Spinal cord (tissue), 4 donors: Measurements from ENCODE around the gene PCDHGB4. TPM values are rescaled to one million over a fixed set of nuclear protein-coding genes. Genes with fewer than 3 reads are reported as not detected.

Experiments used
- polyA plus RNA-seq, 2 donors: library from polyadenylated mRNA; unstranded; fragments of 120-200 nt; gene quantifications; one replicate each; pipeline ENCODE4 v1.2.1, GENCODE V29; 2013; ENCODE audit not compliant: insufficient read length in 2 of 2
- total RNA-seq, 2 donors: library from RNA; depleted of rRNA in 1 of 2; stranded (reverse); fragments of 120-200 nt in 1 of 2; fragments of >200 nt in 1 of 2; gene quantifications; one replicate each; pipeline versions ENCODE4 v1.2.3 to v1.2.4, GENCODE V29; 2013 to 2014

Gene PCDHGB4
- total and polyA plus RNA-seq, 4 donors, result 10.3 to 16.0 (median 13.7) TPM

Other genes starting within 250 kb of the PCDHGB4 start
Only the 30 nearest of the 37 such genes appear.
- gene PCDHB9, start 200.5 kb upstream of the PCDHGB4 start, total RNA-seq, result 1 to 10 TPM; 2.9 to 3.5 TPM
- 1 to 10 TPM; 7.0 to 8.5 TPM for gene PCDHB9, start 200.5 kb upstream of the PCDHGB4 start, polyA plus RNA-seq
- gene PCDHB10, start 195.3 kb upstream of the PCDHGB4 start, total RNA-seq, result 1 to 10 TPM; 5.9 to 9.3 TPM
- gene PCDHB10, start 195.3 kb upstream of the PCDHGB4 start, polyA plus RNA-seq, result 10 to 100 TPM; 11.6 to 15.8 TPM
- gene PCDHB11, start 188.1 kb upstream of the PCDHGB4 start, total RNA-seq, result 1 to 10 TPM; 7.6 to 9.7 TPM
- 1 to 10 TPM; 3.8 to 3.9 TPM for gene PCDHB11, start 188.1 kb upstream of the PCDHGB4 start, polyA plus RNA-seq
- gene PCDHB12, start 179.0 kb upstream of the PCDHGB4 start, total RNA-seq, result 10 to 100 TPM in 1 of 2 donors, 1 to 10 TPM in 1; 5.3 to 10.7 TPM
- 1 to 10 TPM; 3.3 to 4.9 TPM for gene PCDHB12, start 179.0 kb upstream of the PCDHGB4 start, polyA plus RNA-seq
- gene PCDHB13, start 173.8 kb upstream of the PCDHGB4 start, total RNA-seq, result 1 to 10 TPM; 4.5 to 8.7 TPM
- 1 to 10 TPM; 3.8 to 5.0 TPM for gene PCDHB13, start 173.8 kb upstream of the PCDHGB4 start, polyA plus RNA-seq
- 10 to 100 TPM; 10.4 to 11.9 TPM for gene PCDHB14, start 164.4 kb upstream of the PCDHGB4 start, total RNA-seq
- gene PCDHB14, start 164.4 kb upstream of the PCDHGB4 start, polyA plus RNA-seq, result 10 to 100 TPM; 15.4 to 17.4 TPM
- 10 to 100 TPM; 10.4 to 15.2 TPM for gene PCDHB15, start 142.3 kb upstream of the PCDHGB4 start, total RNA-seq
- gene PCDHB15, start 142.3 kb upstream of the PCDHGB4 start, polyA plus RNA-seq, result 10 to 100 TPM; 12.3 to 21.1 TPM
- under 1 TPM in 1 of 2 donors, not detected in 1; 0.39 TPM for gene SLC25A2, start 83.6 kb upstream of the PCDHGB4 start, total RNA-seq
- under 1 TPM in 1 of 2 donors, not detected in 1; 0.15 TPM for gene SLC25A2, start 83.6 kb upstream of the PCDHGB4 start, polyA plus RNA-seq
- gene TAF7, start 66.9 kb upstream of the PCDHGB4 start, total RNA-seq, result 100 to 1,000 TPM in 1 of 2 donors, 10 to 100 TPM in 1; 98.2 to 111 TPM
- 100 to 1,000 TPM in 1 of 2 donors, 10 to 100 TPM in 1; 90.1 to 101 TPM for gene TAF7, start 66.9 kb upstream of the PCDHGB4 start, polyA plus RNA-seq
- 1 to 10 TPM; 1.4 to 3.0 TPM for gene PCDHGA1, start 57.2 kb upstream of the PCDHGB4 start, total RNA-seq
- gene PCDHGA1, start 57.2 kb upstream of the PCDHGB4 start, polyA plus RNA-seq, result 1 to 10 TPM; 2.5 to 3.8 TPM
- 10 to 100 TPM in 1 of 2 donors, 1 to 10 TPM in 1; 8.9 to 10.4 TPM for gene PCDHGA2, start 48.9 kb upstream of the PCDHGB4 start, total RNA-seq
- 10 to 100 TPM; 14.0 to 17.7 TPM for gene PCDHGA2, start 48.9 kb upstream of the PCDHGB4 start, polyA plus RNA-seq
- 10 to 100 TPM in 1 of 2 donors, 1 to 10 TPM in 1; 9.2 to 10.5 TPM for gene PCDHGA3, start 43.9 kb upstream of the PCDHGB4 start, total RNA-seq
- gene PCDHGA3, start 43.9 kb upstream of the PCDHGB4 start, polyA plus RNA-seq, result 10 to 100 TPM; 12.3 to 19.2 TPM
- 1 to 10 TPM; 6.4 to 8.6 TPM for gene PCDHGB1, start 37.6 kb upstream of the PCDHGB4 start, total RNA-seq
- 1 to 10 TPM; 9.8 to 9.9 TPM for gene PCDHGB1, start 37.6 kb upstream of the PCDHGB4 start, polyA plus RNA-seq
- 1 to 10 TPM; 7.5 to 8.2 TPM for gene PCDHGA4, start 32.7 kb upstream of the PCDHGB4 start, total RNA-seq
- gene PCDHGA4, start 32.7 kb upstream of the PCDHGB4 start, polyA plus RNA-seq, result 1 to 10 TPM; 9.5 to 9.9 TPM
- 1 to 10 TPM; 6.3 to 6.7 TPM for gene PCDHGB2, start 27.7 kb upstream of the PCDHGB4 start, total RNA-seq
- 10 to 100 TPM in 1 of 2 donors, 1 to 10 TPM in 1; 9.0 to 14.0 TPM for gene PCDHGB2, start 27.7 kb upstream of the PCDHGB4 start, polyA plus RNA-seq
- gene PCDHGA5, start 23.5 kb upstream of the PCDHGB4 start, total RNA-seq, result 1 to 10 TPM; 7.9 to 8.8 TPM
- gene PCDHGA5, start 23.5 kb upstream of the PCDHGB4 start, polyA plus RNA-seq, result 10 to 100 TPM; 14.0 to 15.5 TPM
- gene PCDHGB3, start 17.5 kb upstream of the PCDHGB4 start, total RNA-seq, result 1 to 10 TPM; 6.0 to 8.3 TPM
- gene PCDHGB3, start 17.5 kb upstream of the PCDHGB4 start, polyA plus RNA-seq, result 1 to 10 TPM; 7.1 to 8.4 TPM
- 10 to 100 TPM in 1 of 2 donors, 1 to 10 TPM in 1; 8.5 to 12.3 TPM for gene PCDHGA6, start 13.8 kb upstream of the PCDHGB4 start, total RNA-seq
- gene PCDHGA6, start 13.8 kb upstream of the PCDHGB4 start, polyA plus RNA-seq, result 10 to 100 TPM; 18.4 to 19.2 TPM
- 1 to 10 TPM; 6.1 to 6.6 TPM for gene PCDHGA7, start 5.0 kb upstream of the PCDHGB4 start, total RNA-seq
- 1 to 10 TPM; 5.2 to 6.7 TPM for gene PCDHGA7, start 5.0 kb upstream of the PCDHGB4 start, polyA plus RNA-seq
- gene PCDHGA8, start 4.9 kb downstream of the PCDHGB4 start, total RNA-seq, result 1 to 10 TPM; 4.6 to 5.6 TPM
- gene PCDHGA8, start 4.9 kb downstream of the PCDHGB4 start, polyA plus RNA-seq, result 1 to 10 TPM; 1.9 to 2.1 TPM
- gene PCDHGB5, start 10.2 kb downstream of the PCDHGB4 start, total RNA-seq, result 10 to 100 TPM; 17.5 to 21.5 TPM
- 10 to 100 TPM; 22.7 to 33.5 TPM for gene PCDHGB5, start 10.2 kb downstream of the PCDHGB4 start, polyA plus RNA-seq
- gene PCDHGA9, start 15.1 kb downstream of the PCDHGB4 start, total RNA-seq, result 10 to 100 TPM; 10.9 TPM
- gene PCDHGA9, start 15.1 kb downstream of the PCDHGB4 start, polyA plus RNA-seq, result 10 to 100 TPM; 19.2 to 21.4 TPM
- gene PCDHGB6, start 20.3 kb downstream of the PCDHGB4 start, total RNA-seq, result 10 to 100 TPM in 1 of 2 donors, 1 to 10 TPM in 1; 10.0 to 10.6 TPM
- 10 to 100 TPM; 22.0 to 25.7 TPM for gene PCDHGB6, start 20.3 kb downstream of the PCDHGB4 start, polyA plus RNA-seq
- 10 to 100 TPM; 11.1 to 12.4 TPM for gene PCDHGA10, start 25.3 kb downstream of the PCDHGB4 start, total RNA-seq
- gene PCDHGA10, start 25.3 kb downstream of the PCDHGB4 start, polyA plus RNA-seq, result 10 to 100 TPM; 21.1 to 32.4 TPM
- gene PCDHGB7, start 30.0 kb downstream of the PCDHGB4 start, total RNA-seq, result 10 to 100 TPM; 13.7 to 14.3 TPM
- gene PCDHGB7, start 30.0 kb downstream of the PCDHGB4 start, polyA plus RNA-seq, result 10 to 100 TPM; 35.8 to 47.2 TPM
- 10 to 100 TPM in 1 of 2 donors, 1 to 10 TPM in 1; 8.0 to 15.0 TPM for gene PCDHGA11, start 33.4 kb downstream of the PCDHGB4 start, total RNA-seq
- gene PCDHGA11, start 33.4 kb downstream of the PCDHGB4 start, polyA plus RNA-seq, result 10 to 100 TPM; 14.9 to 16.1 TPM
- gene PCDHGA12, start 42.8 kb downstream of the PCDHGB4 start, total RNA-seq, result 10 to 100 TPM in 1 of 2 donors, 1 to 10 TPM in 1; 8.5 to 10.7 TPM
- gene PCDHGA12, start 42.8 kb downstream of the PCDHGB4 start, polyA plus RNA-seq, result 1 to 10 TPM; 8.1 to 8.3 TPM
- 100 to 1,000 TPM; 114 to 205 TPM for gene PCDHGC3, start 88.3 kb downstream of the PCDHGB4 start, total RNA-seq
- 100 to 1,000 TPM; 603 to 678 TPM for gene PCDHGC3, start 88.3 kb downstream of the PCDHGB4 start, polyA plus RNA-seq
- gene PCDHGC4, start 97.3 kb downstream of the PCDHGB4 start, total RNA-seq, result 10 to 100 TPM; 20.0 to 65.5 TPM
- 10 to 100 TPM; 90.2 to 91.8 TPM for gene PCDHGC4, start 97.3 kb downstream of the PCDHGB4 start, polyA plus RNA-seq
- gene PCDHGC5, start 101.4 kb downstream of the PCDHGB4 start, total RNA-seq, result 1 to 10 TPM; 4.0 to 5.9 TPM
- 1 to 10 TPM; 5.4 to 6.5 TPM for gene PCDHGC5, start 101.4 kb downstream of the PCDHGB4 start, polyA plus RNA-seq